ENCODE results near the gene CRISP3.

Gene CRISP3

GRCh38 chr6:49744259-49744658, at the start of gene CRISP3:
TSS of gene CRISP3 (minus strand) at chr6:49744388. CDS start at chr6:49744367, 21 bp downstream.
- Histone ChIP-seq H3K27ac (ENCODE audit: poor library complexity, severe bottlenecking) (no peak within 1 kb of the TSS), H3K36me3 (ENCODE audit: low read depth) (no peaks in the 10 kb centered on the region), H3K27me3 (ENCODE audit: insufficient read depth, poor library complexity, severe bottlenecking) (no peaks in the 10 kb centered on the region), H3K4me3 (ENCODE audit: severe bottlenecking) (no peak within 1 kb of the TSS), H3K9me3 (ENCODE audit: severe bottlenecking) (no peaks in the 10 kb centered on the region), H3K4me1 (ENCODE audit: insufficient read depth, poor library complexity, severe bottlenecking) (peaks cover 2% of the 10 kb centered on the region)
- TF ChIP-seq, protein P1, sequence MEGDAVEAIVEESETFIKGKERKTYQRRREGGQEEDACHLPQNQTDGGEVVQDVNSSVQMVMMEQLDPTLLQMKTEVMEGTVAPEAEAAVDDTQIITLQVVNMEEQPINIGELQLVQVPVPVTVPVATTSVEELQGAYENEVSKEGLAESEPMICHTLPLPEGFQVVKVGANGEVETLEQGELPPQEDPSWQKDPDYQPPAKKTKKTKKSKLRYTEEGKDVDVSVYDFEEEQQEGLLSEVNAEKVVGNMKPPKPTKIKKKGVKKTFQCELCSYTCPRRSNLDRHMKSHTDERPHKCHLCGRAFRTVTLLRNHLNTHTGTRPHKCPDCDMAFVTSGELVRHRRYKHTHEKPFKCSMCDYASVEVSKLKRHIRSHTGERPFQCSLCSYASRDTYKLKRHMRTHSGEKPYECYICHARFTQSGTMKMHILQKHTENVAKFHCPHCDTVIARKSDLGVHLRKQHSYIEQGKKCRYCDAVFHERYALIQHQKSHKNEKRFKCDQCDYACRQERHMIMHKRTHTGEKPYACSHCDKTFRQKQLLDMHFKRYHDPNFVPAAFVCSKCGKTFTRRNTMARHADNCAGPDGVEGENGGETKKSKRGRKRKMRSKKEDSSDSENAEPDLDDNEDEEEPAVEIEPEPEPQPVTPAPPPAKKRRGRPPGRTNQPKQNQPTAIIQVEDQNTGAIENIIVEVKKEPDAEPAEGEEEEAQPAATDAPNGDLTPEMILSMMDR (IDR thresholded peaks at IDR 0.05; ENCODE audit: poor library complexity, severe bottlenecking) = no peak
- DNase-seq (ENCODE audit: low spot score) (no peak), ATAC-seq (ENCODE audit: low read depth) (peak; percentile 58; the same call in 2 of the 3 replicates)

DNA sequence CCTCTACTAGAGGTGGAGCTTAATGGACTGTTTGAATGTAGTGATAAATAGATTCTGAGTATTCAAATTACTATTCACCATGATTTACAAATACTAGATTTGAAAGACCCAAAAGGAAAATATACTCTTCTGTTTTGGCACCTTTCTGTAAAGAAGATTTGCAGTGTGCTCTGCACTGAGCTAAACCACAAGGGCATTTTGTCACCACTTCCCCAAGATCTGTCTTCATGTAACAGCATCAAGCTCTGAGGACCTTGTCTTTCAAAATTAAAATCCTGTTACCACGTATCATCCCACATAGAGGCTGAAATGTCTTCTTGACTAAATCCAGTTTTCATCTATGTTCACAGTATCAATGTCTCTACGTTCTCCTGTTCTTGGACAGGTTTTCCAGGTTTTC, 46.2 kb upstream of the CRISP3 start:
- DNase-seq (ENCODE audit: low spot score) = no peak
- H3K9me3 ChIP-seq (ENCODE audit: severe bottlenecking) = no peaks in the 10 kb centered on the region

DNA sequence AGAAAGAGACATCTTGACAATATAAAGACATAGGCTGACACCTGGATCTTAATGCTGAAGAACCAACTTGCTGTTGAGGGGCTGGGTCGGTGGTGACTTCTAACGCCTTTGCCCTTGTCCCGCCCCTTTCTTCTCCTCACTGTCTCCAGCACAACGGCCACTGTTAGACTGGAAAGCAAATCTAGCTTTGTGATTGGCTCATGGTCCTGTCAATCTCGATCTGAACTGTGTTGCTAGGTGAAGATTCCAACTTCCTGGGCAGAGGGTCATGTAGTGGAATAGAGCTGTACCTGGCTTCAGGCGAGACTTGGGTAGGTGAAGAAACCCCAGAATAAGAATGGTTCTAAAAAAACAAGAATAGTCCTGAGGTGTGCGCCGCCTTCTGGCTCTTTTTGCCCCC, 43.0 kb upstream of the CRISP3 start, which contains the start of gene PGK2:
PGK2 (minus strand) TSS at position 110 of the 400 bp plus-strand sequence; CDS start at position 12, 98 bp downstream.
- no peak for ATAC-seq (ENCODE audit: low read depth)

More for the DNA sequence above, 46.2 kb upstream of the CRISP3 start:
- TF ChIP-seq, protein P1 (IDR thresholded peaks at IDR 0.05; ENCODE audit: poor library complexity, severe bottlenecking) = no peak
- ATAC-seq (ENCODE audit: low read depth) = no peak
- Histone ChIP-seq H3K36me3 (ENCODE audit: low read depth) (no peaks in the 10 kb centered on the region), H3K4me1 (ENCODE audit: insufficient read depth, poor library complexity, severe bottlenecking) (no peaks in the 10 kb centered on the region), H3K27me3 (ENCODE audit: insufficient read depth, poor library complexity, severe bottlenecking) (no peaks in the 10 kb centered on the region), H3K4me3 (ENCODE audit: severe bottlenecking) (no peak overlapping the region), H3K27ac (ENCODE audit: poor library complexity, severe bottlenecking) (no peak overlapping the region)

DNA sequence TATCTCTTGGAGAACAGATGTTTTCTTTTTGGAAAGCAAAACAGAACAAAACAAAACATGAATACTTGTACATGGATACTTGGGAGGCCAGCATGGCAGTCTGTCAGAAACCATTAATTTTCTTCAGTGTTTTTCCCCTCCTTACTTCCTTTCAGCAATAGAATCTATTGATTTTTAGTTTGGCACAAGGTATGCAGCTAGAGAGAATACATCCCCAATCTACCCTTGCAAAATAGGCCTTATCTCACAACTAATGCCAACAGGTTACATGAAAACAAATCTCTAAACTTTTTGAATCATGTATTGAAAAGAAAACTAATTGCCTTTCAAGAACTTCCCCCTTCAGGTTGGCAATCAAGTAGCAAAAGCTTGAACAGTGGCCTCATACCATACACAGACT, 40.1 kb upstream of the CRISP3 start:
- TF ChIP-seq, protein P1 (IDR thresholded peaks at IDR 0.05; ENCODE audit: poor library complexity, severe bottlenecking) = no peak
- no peak overlapping the region for H3K4me3 ChIP-seq (ENCODE audit: severe bottlenecking)
- DNase-seq (ENCODE audit: low spot score) (no peak), ATAC-seq (ENCODE audit: low read depth) (no peak)
- no peaks in the 10 kb centered on the region for H3K9me3 ChIP-seq (ENCODE audit: severe bottlenecking)
- no peaks in the 10 kb centered on the region for H3K27me3 ChIP-seq (ENCODE audit: insufficient read depth, poor library complexity, severe bottlenecking)
- no peaks in the 10 kb centered on the region for H3K36me3 ChIP-seq (ENCODE audit: low read depth)
- H3K4me1 ChIP-seq (ENCODE audit: insufficient read depth, poor library complexity, severe bottlenecking) = no peaks in the 10 kb centered on the region
- no peak overlapping the region for H3K27ac ChIP-seq (ENCODE audit: poor library complexity, severe bottlenecking)

More for the DNA sequence above, 43.0 kb upstream of the CRISP3 start, which contains the start of gene PGK2:
- Histone ChIP-seq H3K4me3 (ENCODE audit: severe bottlenecking) (no peak within 1 kb of the TSS), H3K27ac (ENCODE audit: poor library complexity, severe bottlenecking) (no peak within 1 kb of the TSS), H3K9me3 (ENCODE audit: severe bottlenecking) (no peaks in the 10 kb centered on the region), H3K4me1 (ENCODE audit: insufficient read depth, poor library complexity, severe bottlenecking) (no peaks in the 10 kb centered on the region), H3K36me3 (ENCODE audit: low read depth) (no peaks in the 10 kb centered on the region), H3K27me3 (ENCODE audit: insufficient read depth, poor library complexity, severe bottlenecking) (no peaks in the 10 kb centered on the region)
- TF ChIP-seq, protein P1 (IDR thresholded peaks at IDR 0.05; ENCODE audit: poor library complexity, severe bottlenecking) = no peak
- no peak for DNase-seq (ENCODE audit: low spot score)

DNA sequence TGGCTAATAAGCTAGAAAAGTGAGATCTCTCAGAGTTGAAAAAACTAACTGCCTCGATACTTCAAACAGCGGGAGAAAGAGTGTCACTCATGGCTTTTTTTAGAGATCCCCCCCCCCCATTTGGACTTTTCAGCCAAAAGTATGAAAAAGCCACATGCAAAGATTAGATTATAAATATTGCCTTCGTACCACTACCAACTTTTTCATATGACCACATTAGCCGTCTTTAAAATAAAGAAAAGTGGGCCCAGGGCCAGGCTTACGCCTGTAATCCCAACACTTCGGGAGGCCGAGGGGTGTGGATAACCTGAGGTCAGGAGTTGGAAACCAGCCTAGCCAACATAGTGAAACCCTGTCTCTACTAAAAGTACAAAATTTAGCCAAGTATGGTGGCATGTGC, 38.5 kb upstream of the CRISP3 start:
- DNase-seq (ENCODE audit: low spot score) = no peak
- ATAC-seq (ENCODE audit: low read depth) = no peak
- Histone ChIP-seq H3K9me3 (ENCODE audit: severe bottlenecking) (no peaks in the 10 kb centered on the region), H3K4me3 (ENCODE audit: severe bottlenecking) (no peak overlapping the region), H3K4me1 (ENCODE audit: insufficient read depth, poor library complexity, severe bottlenecking) (no peaks in the 10 kb centered on the region), H3K36me3 (ENCODE audit: low read depth) (no peaks in the 10 kb centered on the region), H3K27ac (ENCODE audit: poor library complexity, severe bottlenecking) (no peak overlapping the region), H3K27me3 (ENCODE audit: insufficient read depth, poor library complexity, severe bottlenecking) (no peaks in the 10 kb centered on the region)
- TF ChIP-seq, protein P1 (IDR thresholded peaks at IDR 0.05; ENCODE audit: poor library complexity, severe bottlenecking) = no peak

Data from RWPE2 (cell line).